Gastrocnemius medialis (tissue), 4 donors: ENCODE data around the gene PDE5A. TPM values are rescaled to one million over a fixed set of nuclear protein-coding genes. Genes with fewer than 3 reads are reported as not detected.

Experiments
- ATAC-seq, 2 donors: fragments of 150-250 bp; one replicate each; pipeline ENCODE4 v1.9.1; 2016
- DNase-seq, 2 donors: peaks; one replicate each; pipeline ENCODE4 v3.0.0-alpha.2; 2019
- H3K27ac ChIP-seq, 4 donors: fragments of 200-600 bp; sonication (generic); 1 replicate in 1 of 4; 2 replicates in 3 of 4; pipeline ENCODE4 v1.5.1; 2016 to 2018; ENCODE audit warnings: mild to moderate bottlenecking in 2 of 4, moderate library complexity in 1 of 4
- H3K27me3 ChIP-seq, 3 donors: fragments of 200-600 bp; sonication (generic) in 2 of 3; 1 replicate in 1 of 3; 2 replicates in 2 of 3; pipeline versions ENCODE4 v1.5.1 to v1.6.0; 2016 to 2019; ENCODE audit warnings: mild to moderate bottlenecking in 1 of 3, moderate library complexity in 1 of 3
- H3K36me3 ChIP-seq, 2 donors: fragments of 200-600 bp; sonication (generic) in 1 of 2; one replicate each; pipeline ENCODE4 v1.5.1; 2017 to 2018
- H3K4me1 ChIP-seq, 2 donors: fragments of 200-600 bp; sonication (generic) in 1 of 2; one replicate each; pipeline ENCODE4 v1.5.1; 2016 to 2017; ENCODE audit warnings: mild to moderate bottlenecking in 2 of 2
- H3K4me3 ChIP-seq, 4 donors: fragments of 200-600 bp; sonication (generic) in 3 of 4; 1 replicate in 1 of 4; 2 replicates in 3 of 4; pipeline ENCODE4 v1.5.1; 2016 to 2019; ENCODE audit warnings: mild to moderate bottlenecking in 2 of 4
- H3K9me3 ChIP-seq, 3 donors: fragments of 200-600 bp; sonication (generic) in 2 of 3; 1 replicate in 1 of 3; 2 replicates in 2 of 3; pipeline ENCODE4 v1.5.1; 2016 to 2019
- CTCF ChIP-seq, 5 experiments: fragments of 450-650 bp in 3 of 5; fragments of 200-600 bp in 2 of 5; sonication (generic) in 2 of 5; IDR thresholded peaks in 4 of 5; conservative IDR thresholded peaks in 1 of 5; 1 replicate in 4 of 5; 2 replicates in 1 of 5; pipeline ENCODE4 v1.5.1; 2016 to 2019; ENCODE audit warnings: antibody characterized with exemption in 5 of 5, mild to moderate bottlenecking in 3 of 5, moderate library complexity in 3 of 5
- POLR2A ChIP-seq, 2 donors: fragments of 450-650 bp; IDR thresholded peaks; one replicate each; pipeline ENCODE4 v1.6.1; 2017; ENCODE audit warnings: antibody characterized with exemption in 2 of 2, mild to moderate bottlenecking in 2 of 2, moderate library complexity in 2 of 2
- in situ Hi-C, 4 donors: fragments of 200-750 bp; cut with MboI; loops; one replicate each; pipeline versions ENCODE4 v1.15.0 to v1.8.0; 2017; ENCODE audit warnings: low sequenced_read_pairs in 4 of 4
- intact Hi-C: fragments of 100-400 bp; cut with DNase I; formaldehyde crosslinking; loops from one replicate; pipeline ENCODE4 v1.15.1; 2023; ENCODE audit warnings: low total_unique reads
- total RNA-seq, 4 donors: library from RNA; depleted of rRNA; stranded (reverse); fragments of >200 nt; gene quantifications; one replicate each; pipeline versions ENCODE4 v1.1.0 to v1.2.3, GENCODE V29; 2016

The PDE5A gene
- total RNA-seq, 4 donors from 2014 or later: 5.5 to 9.9 (median 6.0) TPM

GRCh38 chr4:119518915-119519410 is 109.6 kb downstream of the PDE5A start:
- Histone ChIP-seq H3K36me3 (peaks cover 0 to 33% of the 10 kb centered on the region in 2 donors), H3K4me1 (peaks cover 6 to 7% of the 10 kb centered on the region in 2 donors), H3K27ac (peak overlapping the region in 1 of 4 donors; percentile 13), H3K9me3 (no peaks in the 10 kb centered on the region), H3K4me3 (no peak overlapping the region), H3K27me3 (no peaks in the 10 kb centered on the region)
- in situ Hi-C loops (no loop called here), intact Hi-C loops (no loop called here)
- no peak for DNase-seq
- ATAC-seq: no peak
- TF ChIP-seq CTCF (IDR thresholded peaks at IDR 0.05 in 4 of 5, conservative IDR thresholded peaks at IDR 0.05 in 1 of 5): no peak
- no peak for TF ChIP-seq POLR2A (IDR thresholded peaks at IDR 0.05)

DNA sequence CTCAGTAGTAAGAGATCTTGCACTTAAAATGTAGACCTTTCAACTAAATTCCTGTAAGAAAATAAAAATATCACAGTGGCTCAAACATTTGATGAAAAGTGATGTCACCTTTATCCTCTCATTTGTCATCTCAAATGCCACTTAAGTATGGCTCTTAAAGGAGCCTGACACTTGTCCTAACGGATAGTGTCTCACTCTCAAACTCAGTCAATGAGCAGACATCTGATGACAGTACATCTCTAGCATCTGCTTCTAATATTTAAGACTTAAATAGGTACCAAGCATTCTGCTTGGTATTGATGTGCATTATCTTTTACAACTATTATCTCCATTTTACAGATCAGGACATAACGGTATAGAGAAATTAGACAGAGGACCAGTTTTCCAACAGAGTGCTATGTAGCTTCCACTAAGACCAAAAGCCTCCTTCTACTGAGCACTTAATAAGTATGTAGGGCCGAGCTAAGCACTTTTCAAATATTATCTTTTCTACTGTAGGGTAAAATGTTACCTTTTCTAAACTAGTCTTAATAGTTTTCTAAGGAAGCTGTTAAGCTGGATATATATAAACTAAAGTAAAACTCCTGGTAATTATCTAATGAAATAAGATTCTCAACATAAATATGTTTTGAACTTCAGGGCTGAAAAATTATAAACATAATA is 110.2 kb downstream of the PDE5A start:
- peaks cover 0 to 33% of the 10 kb centered on the region in 2 donors for H3K36me3 ChIP-seq
- H3K4me3 ChIP-seq: no peak overlapping the region
- peaks cover 6 to 7% of the 10 kb centered on the region in 2 donors for H3K4me1 ChIP-seq
- no peaks in the 10 kb centered on the region for H3K9me3 ChIP-seq
- ATAC-seq: no peak
- TF ChIP-seq CTCF (IDR thresholded peaks at IDR 0.05 in 4 of 5, conservative IDR thresholded peaks at IDR 0.05 in 1 of 5): no peak
- TF ChIP-seq POLR2A (IDR thresholded peaks at IDR 0.05): no peak
- in situ Hi-C loops (no loop called here), intact Hi-C loops (no loop called here)
- H3K27me3 ChIP-seq: no peaks in the 10 kb centered on the region
- DNase-seq: no peak
- H3K27ac ChIP-seq: peak overlapping the region; percentile 13 to 46 (median 33)

GRCh38 chr4:119517361-119518229 is 111.0 kb downstream of the PDE5A start:
- intact Hi-C loops: no loop called here
- DNase-seq (no peak), ATAC-seq (peak in 1 of 2 donors; percentile 57)
- Histone ChIP-seq H3K27me3 (no peaks in the 10 kb centered on the region), H3K4me1 (peaks cover 6 to 7% of the 10 kb centered on the region in 2 donors), H3K27ac (peak overlapping the region; percentile 13 to 46 (median 33)), H3K36me3 (peaks cover 2 to 33% of the 10 kb centered on the region in 2 donors), H3K9me3 (no peaks in the 10 kb centered on the region), H3K4me3 (no peak overlapping the region)
- in situ Hi-C loops: no loop called here
- TF ChIP-seq CTCF (IDR thresholded peaks at IDR 0.05 in 4 of 5, conservative IDR thresholded peaks at IDR 0.05 in 1 of 5) (no peak), POLR2A (IDR thresholded peaks at IDR 0.05) (no peak)

DNA sequence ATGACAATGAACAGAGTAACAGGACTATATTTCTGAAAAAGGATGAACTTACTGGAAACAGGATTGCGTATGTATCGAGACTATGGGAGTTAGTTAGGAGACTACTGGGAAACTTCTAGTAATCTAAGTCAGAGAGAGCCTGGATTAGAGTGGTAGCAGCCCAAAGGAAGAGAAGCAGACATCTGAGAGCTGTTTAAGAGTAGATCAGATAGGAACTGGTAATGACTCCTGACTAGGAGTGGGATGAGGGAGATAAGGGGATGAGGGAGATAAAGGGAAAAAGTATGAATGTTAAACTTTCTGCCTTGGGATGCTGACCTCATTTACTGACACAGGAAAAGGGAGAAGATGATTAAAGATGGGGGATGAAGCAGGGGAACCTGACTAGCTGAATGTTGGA is 116.2 kb downstream of the PDE5A start:
- in situ Hi-C loops (no loop called here), intact Hi-C loops (no loop called here)
- Histone ChIP-seq H3K36me3 (peaks cover 3 to 46% of the 10 kb centered on the region in 2 donors), H3K27me3 (no peaks in the 10 kb centered on the region), H3K4me3 (no peak overlapping the region), H3K9me3 (no peaks in the 10 kb centered on the region), H3K27ac (peak overlapping the region in 1 of 4 donors; percentile 30), H3K4me1 (no peaks in the 10 kb centered on the region)
- no peak for TF ChIP-seq POLR2A (IDR thresholded peaks at IDR 0.05)
- TF ChIP-seq CTCF (IDR thresholded peaks at IDR 0.05 in 4 of 5, conservative IDR thresholded peaks at IDR 0.05 in 1 of 5): no peak
- no peak for ATAC-seq
- no peak for DNase-seq
